Vagina (tissue), 2 donors: ENCODE results near the gene PARS2. TPM values are rescaled to one million over a fixed set of nuclear protein-coding genes. Genes with fewer than 3 reads are reported as not detected.

Experiments used
- DNase-seq, 2 donors: peaks; one replicate each; pipeline ENCODE4 v3.0.0-alpha.2; 2017; ENCODE audit errors: extremely low spot score in 2 of 2
- H3K27ac ChIP-seq: fragments of 200-600 bp; sonication (generic); one replicate; pipeline ENCODE4 v1.5.1; 2019
- H3K27me3 ChIP-seq: fragments of 200-600 bp; sonication (generic); one replicate; pipeline ENCODE4 v1.5.1; 2019
- H3K36me3 ChIP-seq, 2 donors: fragments of 200-600 bp; sonication (generic); one replicate each; pipeline ENCODE4 v1.5.1; 2017 to 2019
- H3K4me1 ChIP-seq: fragments of 200-600 bp; sonication (generic); one replicate; pipeline ENCODE4 v1.5.1; 2019
- H3K4me3 ChIP-seq, 2 donors: fragments of 200-600 bp; sonication (generic); 1 replicate in 1 of 2; 2 replicates in 1 of 2; pipeline ENCODE4 v1.5.1; 2016 to 2019
- H3K9me3 ChIP-seq: fragments of 200-600 bp; sonication (generic); one replicate; pipeline ENCODE4 v1.5.1; 2019
- POLR2A ChIP-seq, 2 donors: fragments of 450-650 bp; IDR thresholded peaks; one replicate each; pipeline ENCODE4 v1.6.1; 2017; ENCODE audit warnings: antibody characterized with exemption in 2 of 2, mild to moderate bottlenecking in 2 of 2, moderate library complexity in 2 of 2
- POLR2AphosphoS5 ChIP-seq, 2 donors: sonication (generic); formaldehyde crosslinking; IDR thresholded peaks; one replicate each; pipeline ENCODE4 v1.9.0; 2017; ENCODE audit warnings: antibody characterized with exemption in 2 of 2, mild to moderate bottlenecking in 2 of 2, low read depth in 1 of 2; ENCODE audit not compliant: insufficient read depth in 1 of 2
- intact Hi-C: fragments of 100-400 bp; cut with DNase I; formaldehyde crosslinking; loops from one replicate; pipeline ENCODE4 v1.15.1; 2023
- total RNA-seq: library from RNA; depleted of rRNA; stranded (reverse); fragments of >200 nt; gene quantifications from one replicate; pipeline ENCODE4 v1.2.3, GENCODE V29; 2016
- TF ChIP-seq, protein P1 (sequence below), 3 experiments: fragments of 450-650 bp in 2 of 3; fragments of 200-600 bp in 1 of 3; sonication (generic) in 1 of 3; IDR thresholded peaks; one replicate each; pipeline ENCODE4 v1.5.1; 2017 to 2019; ENCODE audit warnings: antibody characterized with exemption in 3 of 3, mild to moderate bottlenecking in 2 of 3, moderate library complexity in 2 of 3

Gene PARS2
- total RNA-seq, 1 donor from 2014 or later: 5.2 TPM

DNA sequence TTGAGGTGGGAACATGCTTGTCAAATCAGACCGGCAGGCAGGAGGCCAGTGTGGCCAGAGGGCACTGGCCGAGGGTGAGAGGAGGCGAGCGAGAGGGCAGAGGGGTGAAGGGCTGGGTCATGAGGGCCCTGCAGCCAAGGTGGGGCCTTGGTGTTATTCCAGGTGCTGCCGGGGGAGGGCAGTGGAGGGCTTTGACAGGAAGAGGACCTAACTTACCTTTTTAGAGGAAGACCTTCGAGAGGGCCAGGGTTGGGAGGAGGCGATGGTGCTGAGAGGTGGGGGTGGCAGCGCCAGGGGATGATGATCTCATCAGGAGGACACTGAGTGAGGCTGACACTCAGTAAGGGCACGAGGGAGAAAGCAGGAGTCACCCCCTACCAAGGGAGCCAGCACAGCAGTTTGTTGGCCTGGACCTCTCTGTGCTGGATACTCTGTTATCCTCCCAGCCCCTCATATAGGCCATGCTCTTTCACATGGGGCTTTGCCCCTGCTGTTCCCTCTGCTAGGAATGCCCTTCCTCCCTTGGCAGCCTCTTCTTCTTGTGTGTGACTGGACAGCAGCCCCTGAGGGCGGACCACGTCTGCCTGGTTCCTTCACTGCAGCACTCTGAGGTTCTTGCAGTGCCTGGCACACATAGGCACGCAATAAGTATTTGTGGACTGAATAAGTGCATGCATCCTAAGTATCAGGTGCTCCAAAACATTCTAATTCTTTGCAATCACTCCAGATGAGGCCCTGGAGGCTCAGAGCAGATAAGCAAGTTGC lies 44.3 kb upstream of the PARS2 start:
- no peak for DNase-seq
- H3K36me3 ChIP-seq: no peaks in the 10 kb centered on the region
- no peaks in the 10 kb centered on the region for H3K27me3 ChIP-seq
- no peaks in the 10 kb centered on the region for H3K9me3 ChIP-seq
- intact Hi-C loops: loop anchor here (10.0 kb wide), 1 partner anchor 734 kb away; no protein-coding TSS in a partner anchor
- no peak overlapping the region for H3K27ac ChIP-seq
- TF ChIP-seq POLR2AphosphoS5 (IDR thresholded peaks at IDR 0.05; ENCODE audit: insufficient read depth in 1 of 2, low read depth in 1 of 2): no peak
- TF ChIP-seq, protein P1, sequence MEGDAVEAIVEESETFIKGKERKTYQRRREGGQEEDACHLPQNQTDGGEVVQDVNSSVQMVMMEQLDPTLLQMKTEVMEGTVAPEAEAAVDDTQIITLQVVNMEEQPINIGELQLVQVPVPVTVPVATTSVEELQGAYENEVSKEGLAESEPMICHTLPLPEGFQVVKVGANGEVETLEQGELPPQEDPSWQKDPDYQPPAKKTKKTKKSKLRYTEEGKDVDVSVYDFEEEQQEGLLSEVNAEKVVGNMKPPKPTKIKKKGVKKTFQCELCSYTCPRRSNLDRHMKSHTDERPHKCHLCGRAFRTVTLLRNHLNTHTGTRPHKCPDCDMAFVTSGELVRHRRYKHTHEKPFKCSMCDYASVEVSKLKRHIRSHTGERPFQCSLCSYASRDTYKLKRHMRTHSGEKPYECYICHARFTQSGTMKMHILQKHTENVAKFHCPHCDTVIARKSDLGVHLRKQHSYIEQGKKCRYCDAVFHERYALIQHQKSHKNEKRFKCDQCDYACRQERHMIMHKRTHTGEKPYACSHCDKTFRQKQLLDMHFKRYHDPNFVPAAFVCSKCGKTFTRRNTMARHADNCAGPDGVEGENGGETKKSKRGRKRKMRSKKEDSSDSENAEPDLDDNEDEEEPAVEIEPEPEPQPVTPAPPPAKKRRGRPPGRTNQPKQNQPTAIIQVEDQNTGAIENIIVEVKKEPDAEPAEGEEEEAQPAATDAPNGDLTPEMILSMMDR (IDR thresholded peaks at IDR 0.05): no peak
- TF ChIP-seq POLR2A (IDR thresholded peaks at IDR 0.05): no peak
- H3K4me1 ChIP-seq: peaks cover 8% of the 10 kb centered on the region
- H3K4me3 ChIP-seq: no peak overlapping the region

GRCh38 chr1:54807756-54808155 lies 43.4 kb upstream of the PARS2 start:
- H3K27me3 ChIP-seq: no peaks in the 10 kb centered on the region
- TF ChIP-seq POLR2AphosphoS5 (IDR thresholded peaks at IDR 0.05; ENCODE audit: insufficient read depth in 1 of 2, low read depth in 1 of 2) (no peak), POLR2A (IDR thresholded peaks at IDR 0.05) (no peak)
- TF ChIP-seq, protein P1 (IDR thresholded peaks at IDR 0.05): no peak
- H3K27ac ChIP-seq: no peak overlapping the region
- intact Hi-C loops: loop anchor here (10.0 kb wide), 1 partner anchor 733 kb away; no protein-coding TSS in a partner anchor
- no peaks in the 10 kb centered on the region for H3K36me3 ChIP-seq
- peak in 1 of 2 donors; percentile 65 for DNase-seq
- peak overlapping the region in 1 of 2 donors; percentile 4 for H3K4me3 ChIP-seq
- no peaks in the 10 kb centered on the region for H3K9me3 ChIP-seq
- H3K4me1 ChIP-seq: peaks cover 8% of the 10 kb centered on the region

DNA sequence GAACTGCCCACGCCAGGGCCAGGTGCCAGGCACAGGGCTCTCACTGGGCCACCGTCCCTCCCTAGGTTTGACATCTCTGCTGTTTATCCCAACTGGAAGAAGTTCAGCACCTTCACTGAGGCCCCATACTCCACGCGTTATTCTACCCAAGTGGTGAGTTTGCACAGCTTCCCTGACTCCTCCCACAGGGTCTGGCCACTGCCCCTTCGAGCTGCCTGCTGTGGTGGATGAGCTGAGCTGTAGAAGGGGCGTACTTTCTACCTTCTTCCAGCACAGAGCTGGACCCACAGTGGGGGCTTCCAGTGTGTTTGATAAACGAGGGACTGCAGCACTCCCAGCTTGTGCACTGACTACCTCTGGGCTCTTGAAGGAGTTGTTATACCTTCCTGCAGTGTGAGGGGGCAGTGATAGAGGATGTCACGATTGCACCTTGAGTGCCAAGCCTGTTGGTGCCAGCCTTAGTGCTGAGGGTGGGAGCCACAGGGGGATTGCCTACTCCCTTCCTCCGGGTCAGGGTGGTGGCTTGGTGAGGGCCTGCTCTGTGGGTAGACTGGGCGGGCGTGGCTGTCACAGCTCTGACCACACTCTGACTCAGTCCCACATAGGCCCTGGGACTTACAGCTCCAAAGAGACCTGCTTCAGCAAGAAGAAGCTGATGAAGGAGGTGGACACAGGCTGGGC lies 42.7 kb upstream of the PARS2 start:
- no peaks in the 10 kb centered on the region for H3K9me3 ChIP-seq
- intact Hi-C loops: loop anchor here (10.0 kb wide), 1 partner anchor 732 kb away; no protein-coding TSS in a partner anchor
- H3K4me1 ChIP-seq: peaks cover 8% of the 10 kb centered on the region
- no peaks in the 10 kb centered on the region for H3K27me3 ChIP-seq
- H3K36me3 ChIP-seq: no peaks in the 10 kb centered on the region
- no peak overlapping the region for H3K27ac ChIP-seq
- no peak overlapping the region for H3K4me3 ChIP-seq
- no peak for TF ChIP-seq POLR2AphosphoS5 (IDR thresholded peaks at IDR 0.05; ENCODE audit: insufficient read depth in 1 of 2, low read depth in 1 of 2)
- no peak for TF ChIP-seq POLR2A (IDR thresholded peaks at IDR 0.05)
- DNase-seq: no peak

DNA sequence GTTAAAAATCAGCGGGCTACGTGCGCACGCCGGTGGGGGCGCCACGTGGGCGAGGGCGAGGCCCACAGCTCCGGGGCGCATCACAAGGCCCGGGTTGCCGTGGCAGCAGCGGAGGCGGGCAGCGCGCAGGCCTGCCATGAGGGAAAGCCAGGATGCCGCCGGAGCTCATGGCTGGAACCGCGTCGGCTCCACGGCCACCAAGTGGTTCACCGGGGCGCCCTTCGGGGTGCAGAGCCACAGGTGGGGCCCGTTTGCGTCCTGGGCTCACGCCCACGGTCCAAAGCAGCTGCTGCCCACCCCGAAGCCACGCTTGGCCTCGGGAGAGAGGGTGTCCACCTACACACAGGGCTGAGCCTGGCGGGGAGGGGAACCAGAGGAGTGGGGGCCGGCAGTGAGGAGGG lies 41.7 kb upstream of the PARS2 start:
- no peak for DNase-seq
- intact Hi-C loops: loop anchor here (10.0 kb wide), 1 partner anchor 731 kb away; no protein-coding TSS in a partner anchor
- Histone ChIP-seq H3K36me3 (no peaks in the 10 kb centered on the region), H3K27ac (no peak overlapping the region), H3K9me3 (no peaks in the 10 kb centered on the region), H3K27me3 (no peaks in the 10 kb centered on the region), H3K4me1 (peaks cover 19% of the 10 kb centered on the region), H3K4me3 (no peak overlapping the region)
- TF ChIP-seq, protein P1 (IDR thresholded peaks at IDR 0.05): no peak
- TF ChIP-seq POLR2A (IDR thresholded peaks at IDR 0.05): no peak
- no peak for TF ChIP-seq POLR2AphosphoS5 (IDR thresholded peaks at IDR 0.05; ENCODE audit: insufficient read depth in 1 of 2, low read depth in 1 of 2)

DNA sequence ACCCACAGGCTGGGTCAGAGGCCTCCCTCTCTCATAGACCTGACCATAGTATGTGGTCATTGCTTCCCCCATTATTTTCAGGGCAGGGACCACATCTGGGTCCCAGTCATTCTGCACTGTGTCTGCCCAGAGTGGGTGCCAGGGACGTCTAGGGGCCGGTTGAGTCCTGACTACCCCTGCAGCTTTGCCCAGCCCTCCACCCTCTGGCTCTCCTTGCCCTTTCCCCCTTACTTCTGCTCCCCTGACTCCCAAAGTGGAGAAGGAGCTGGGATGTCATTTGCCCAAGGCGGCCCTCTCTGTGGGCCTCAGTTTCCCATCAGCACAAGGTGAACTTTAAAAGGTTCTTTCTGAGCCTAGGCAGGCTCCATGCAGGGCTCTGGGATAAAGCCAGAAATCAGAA lies 41.1 kb upstream of the PARS2 start:
- TF ChIP-seq POLR2A (IDR thresholded peaks at IDR 0.05) (no peak), POLR2AphosphoS5 (IDR thresholded peaks at IDR 0.05; ENCODE audit: insufficient read depth in 1 of 2, low read depth in 1 of 2) (no peak)
- TF ChIP-seq, protein P1 (IDR thresholded peaks at IDR 0.05): no peak
- no peaks in the 10 kb centered on the region for H3K36me3 ChIP-seq
- no peak overlapping the region for H3K27ac ChIP-seq
- DNase-seq: no peak
- H3K9me3 ChIP-seq: no peaks in the 10 kb centered on the region
- H3K4me1 ChIP-seq: peaks cover 24% of the 10 kb centered on the region
- intact Hi-C loops: loop anchor here (10.0 kb wide), 1 partner anchor 731 kb away; no protein-coding TSS in a partner anchor
- H3K4me3 ChIP-seq: no peak overlapping the region
- no peaks in the 10 kb centered on the region for H3K27me3 ChIP-seq
